ENCODE results near the gene MYL11.

DNA sequence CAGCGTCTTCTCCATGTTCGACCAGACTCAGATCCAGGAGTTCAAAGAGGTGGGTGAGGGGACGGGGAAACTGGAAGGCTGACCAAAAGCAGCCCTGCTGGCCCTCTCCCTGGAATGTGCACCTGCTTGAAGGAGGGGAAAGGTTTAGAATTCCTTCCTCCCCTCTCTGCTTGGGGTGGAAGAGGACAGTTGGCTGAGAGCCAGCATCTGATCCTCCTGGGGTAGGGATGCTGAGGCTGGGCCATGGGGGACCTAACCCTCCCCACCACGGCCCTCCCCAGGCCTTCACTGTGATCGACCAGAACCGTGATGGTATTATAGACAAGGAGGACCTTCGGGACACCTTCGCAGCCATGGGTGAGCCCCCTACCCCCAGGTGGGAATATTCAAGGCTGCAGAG is 1.3 kb downstream of the MYL11 start:
- TF ChIP-seq POLR2A (IDR thresholded peaks at IDR 0.05) = no peak
- TF ChIP-seq, protein P1, sequence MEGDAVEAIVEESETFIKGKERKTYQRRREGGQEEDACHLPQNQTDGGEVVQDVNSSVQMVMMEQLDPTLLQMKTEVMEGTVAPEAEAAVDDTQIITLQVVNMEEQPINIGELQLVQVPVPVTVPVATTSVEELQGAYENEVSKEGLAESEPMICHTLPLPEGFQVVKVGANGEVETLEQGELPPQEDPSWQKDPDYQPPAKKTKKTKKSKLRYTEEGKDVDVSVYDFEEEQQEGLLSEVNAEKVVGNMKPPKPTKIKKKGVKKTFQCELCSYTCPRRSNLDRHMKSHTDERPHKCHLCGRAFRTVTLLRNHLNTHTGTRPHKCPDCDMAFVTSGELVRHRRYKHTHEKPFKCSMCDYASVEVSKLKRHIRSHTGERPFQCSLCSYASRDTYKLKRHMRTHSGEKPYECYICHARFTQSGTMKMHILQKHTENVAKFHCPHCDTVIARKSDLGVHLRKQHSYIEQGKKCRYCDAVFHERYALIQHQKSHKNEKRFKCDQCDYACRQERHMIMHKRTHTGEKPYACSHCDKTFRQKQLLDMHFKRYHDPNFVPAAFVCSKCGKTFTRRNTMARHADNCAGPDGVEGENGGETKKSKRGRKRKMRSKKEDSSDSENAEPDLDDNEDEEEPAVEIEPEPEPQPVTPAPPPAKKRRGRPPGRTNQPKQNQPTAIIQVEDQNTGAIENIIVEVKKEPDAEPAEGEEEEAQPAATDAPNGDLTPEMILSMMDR (IDR thresholded peaks at IDR 0.05) = no peak

Data from Peyer's patch (tissue), 4 donors.